Measurements from ENCODE around the gene SLC39A7. TPM values are rescaled to one million over a fixed set of nuclear protein-coding genes. Genes with fewer than 3 reads are reported as not detected.

The SLC39A7 gene
- total and polyA plus RNA-seq, 11 donors = 39.9 to 197 (median 55.3) TPM

GRCh38 chr6:33161354-33162331, 39.0 kb upstream of the SLC39A7 start:
- Histone ChIP-seq H3K27ac (peak overlapping the region in 8 of 12 donors; percentile 37 to 56 (median 54)), H3K9me3 (no peaks in the 10 kb centered on the region), H3K4me3 (peak overlapping the region in 11 of 12 donors; percentile 34 to 64 (median 52)), H3K27me3 (no peaks in the 10 kb centered on the region), H3K36me3 (no peaks in the 10 kb centered on the region), H3K4me1 (peaks cover 0 to 21% (median 10%) of the 10 kb centered on the region in 12 donors)
- TF ChIP-seq POLR2A (IDR thresholded peaks at IDR 0.05) = no peak
- TF ChIP-seq, protein P1, sequence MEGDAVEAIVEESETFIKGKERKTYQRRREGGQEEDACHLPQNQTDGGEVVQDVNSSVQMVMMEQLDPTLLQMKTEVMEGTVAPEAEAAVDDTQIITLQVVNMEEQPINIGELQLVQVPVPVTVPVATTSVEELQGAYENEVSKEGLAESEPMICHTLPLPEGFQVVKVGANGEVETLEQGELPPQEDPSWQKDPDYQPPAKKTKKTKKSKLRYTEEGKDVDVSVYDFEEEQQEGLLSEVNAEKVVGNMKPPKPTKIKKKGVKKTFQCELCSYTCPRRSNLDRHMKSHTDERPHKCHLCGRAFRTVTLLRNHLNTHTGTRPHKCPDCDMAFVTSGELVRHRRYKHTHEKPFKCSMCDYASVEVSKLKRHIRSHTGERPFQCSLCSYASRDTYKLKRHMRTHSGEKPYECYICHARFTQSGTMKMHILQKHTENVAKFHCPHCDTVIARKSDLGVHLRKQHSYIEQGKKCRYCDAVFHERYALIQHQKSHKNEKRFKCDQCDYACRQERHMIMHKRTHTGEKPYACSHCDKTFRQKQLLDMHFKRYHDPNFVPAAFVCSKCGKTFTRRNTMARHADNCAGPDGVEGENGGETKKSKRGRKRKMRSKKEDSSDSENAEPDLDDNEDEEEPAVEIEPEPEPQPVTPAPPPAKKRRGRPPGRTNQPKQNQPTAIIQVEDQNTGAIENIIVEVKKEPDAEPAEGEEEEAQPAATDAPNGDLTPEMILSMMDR (IDR thresholded peaks at IDR 0.05) = peak; percentile 89 to 99 (median 94)
- ATAC-seq = peak; percentile 38 to 94 (median 88)
- WGBS, 4 donors = 5 to 10% (median 6%) methylated on average over 49 to 58 of the region's 58 CpGs
- peak; percentile 84 to 92 (median 86) for DNase-seq
- intact Hi-C loops (cut with DNase I) = loop anchor here (1.0 to 5.0 kb wide), 6 partner anchors 35 to 87 kb away; no protein-coding TSS in a partner anchor

GRCh38 chr6:33163540-33163939, 37.1 kb upstream of the SLC39A7 start:
- no peak for DNase-seq
- intact Hi-C loops (cut with DNase I) = loop anchor here in 5 of 10 donors (2.0 to 5.0 kb wide), 3 partner anchors 34 to 84 kb away; no protein-coding TSS in a partner anchor
- WGBS, 4 donors = 87 to 89% (median 88%) methylated on average over 5 to 10 of the region's 10 CpGs

DNA sequence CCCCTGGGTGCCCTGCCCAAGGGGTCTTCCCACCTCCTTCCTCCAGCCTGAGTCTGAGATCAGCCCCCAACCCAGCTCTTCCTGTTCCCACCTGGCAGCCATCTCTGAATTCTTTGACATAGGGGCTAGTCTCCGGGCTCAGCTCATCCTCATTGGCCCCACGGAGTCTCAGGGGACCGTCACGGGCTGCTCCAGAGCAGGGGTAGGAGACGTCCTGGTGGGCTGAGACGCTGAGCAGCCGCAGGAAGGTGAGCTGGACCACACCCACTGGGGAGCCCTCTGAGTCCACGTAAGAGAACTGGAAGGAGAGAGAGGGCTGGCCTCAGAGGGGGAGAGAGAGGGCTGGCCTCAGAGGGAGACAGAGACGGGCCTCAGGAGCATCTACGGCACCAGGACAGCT, 36.5 kb upstream of the SLC39A7 start:
- no peak for ATAC-seq
- peaks cover 0 to 21% (median 10%) of the 10 kb centered on the region in 12 donors for H3K4me1 ChIP-seq
- intact Hi-C loops (cut with DNase I) = loop anchor here in 6 of 10 donors (2.0 to 5.0 kb wide), 3 partner anchors 33 to 83 kb away; partner anchors contain the start of genes RXRB (in 1 of the 6) and SLC39A7 (in 1 of the 6)
- H3K27ac ChIP-seq = no peak overlapping the region
- H3K9me3 ChIP-seq = no peaks in the 10 kb centered on the region
- H3K27me3 ChIP-seq = no peaks in the 10 kb centered on the region
- no peak for DNase-seq
- H3K4me3 ChIP-seq = no peak overlapping the region
- TF ChIP-seq POLR2A (IDR thresholded peaks at IDR 0.05) = no peak
- TF ChIP-seq, protein P1 (IDR thresholded peaks at IDR 0.05) = no peak
- 58 to 68% (median 60%) methylated on average over 10 of the region's 10 CpGs for WGBS, 4 donors
- H3K36me3 ChIP-seq = no peaks in the 10 kb centered on the region

More at GRCh38 chr6:33163540-33163939, 37.1 kb upstream of the SLC39A7 start:
- no peaks in the 10 kb centered on the region for H3K9me3 ChIP-seq
- no peak overlapping the region for H3K27ac ChIP-seq
- no peak overlapping the region for H3K4me3 ChIP-seq
- H3K27me3 ChIP-seq = no peaks in the 10 kb centered on the region
- H3K4me1 ChIP-seq = peaks cover 0 to 21% (median 10%) of the 10 kb centered on the region in 12 donors
- H3K36me3 ChIP-seq = no peaks in the 10 kb centered on the region
- ATAC-seq = no peak
- TF ChIP-seq, protein P1 (IDR thresholded peaks at IDR 0.05) = no peak
- no peak for TF ChIP-seq POLR2A (IDR thresholded peaks at IDR 0.05)
